Mucosa of rectum (tissue), 2 donors: ENCODE data around the gene IGLL5.
"Not testable (repeated sequence)": the region's sequence is repeated elsewhere in the genome, so short reads cannot be mapped to it uniquely, and the experiment has no call there.

Experiments
- H3K27ac ChIP-seq, 2 donors: one replicate each; pipeline ENCODE4 v1.7.0; 2013; ENCODE audit warnings: inconsistent platforms in 2 of 2, low read depth in 2 of 2, low read length in 2 of 2
- H3K27me3 ChIP-seq, 2 donors: one replicate each; pipeline ENCODE4 v1.7.0; 2013; ENCODE audit warnings: low read length in 2 of 2; ENCODE audit not compliant: control insufficient read depth in 2 of 2, insufficient read depth in 2 of 2
- H3K36me3 ChIP-seq, 2 donors: one replicate each; pipeline ENCODE4 v1.7.0; 2013; ENCODE audit warnings: low read length in 2 of 2; ENCODE audit not compliant: control insufficient read depth in 2 of 2, insufficient read depth in 2 of 2
- H3K4me1 ChIP-seq, 2 donors: one replicate each; pipeline ENCODE4 v1.7.0; 2013; ENCODE audit warnings: low read length in 2 of 2, mild to moderate bottlenecking in 1 of 2; ENCODE audit not compliant: control insufficient read depth in 2 of 2, insufficient read depth in 2 of 2
- H3K4me3 ChIP-seq, 2 donors: one replicate each; pipeline ENCODE4 v1.7.0; 2013; ENCODE audit warnings: low read length in 2 of 2
- H3K9ac ChIP-seq, 2 donors: one replicate each; pipeline ENCODE4 v1.7.0; 2013; ENCODE audit warnings: low read length in 2 of 2, low read depth in 1 of 2, mild to moderate bottlenecking in 1 of 2
- H3K9me3 ChIP-seq, 2 donors: one replicate each; pipeline ENCODE4 v1.7.0; 2013; ENCODE audit warnings: low read length in 2 of 2; ENCODE audit not compliant: control insufficient read depth in 2 of 2
- donor health status: healthy.
- donor health status: Normal muscosa, but diverticular disease.

The IGLL5 gene

DNA sequence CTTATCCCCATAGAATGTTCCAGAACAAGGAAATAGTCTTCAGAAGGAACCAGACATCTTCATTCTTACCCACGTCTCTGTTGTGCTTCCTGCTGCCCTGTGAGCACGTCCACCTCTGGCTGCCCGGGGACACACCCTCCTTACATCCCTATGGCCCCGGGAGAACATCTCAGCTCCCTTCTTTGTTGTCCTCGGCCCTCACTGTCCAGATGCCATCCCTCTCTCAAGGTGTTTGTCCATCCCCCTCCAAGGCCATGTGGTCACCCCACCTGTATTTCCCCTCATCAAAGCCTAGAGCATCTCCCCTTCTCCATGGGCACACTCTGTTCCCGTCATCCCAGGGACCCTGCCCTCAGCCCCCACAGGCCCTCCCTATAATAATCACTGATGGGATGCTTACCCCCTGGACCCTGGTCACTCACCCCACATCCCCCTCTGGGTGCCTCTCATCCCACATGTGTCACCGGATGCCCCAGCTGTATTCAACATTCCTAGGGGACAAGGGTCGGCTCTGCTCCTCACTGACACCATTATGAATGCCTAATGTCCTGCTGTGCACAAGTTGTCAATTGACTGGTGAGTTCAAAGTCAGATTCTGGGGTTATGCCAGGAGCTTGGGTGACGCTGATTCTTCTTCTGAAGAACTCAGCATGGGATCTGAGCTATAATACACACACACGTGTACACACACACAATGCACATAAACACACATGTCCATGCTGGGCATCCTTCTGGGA lies 28.8 kb downstream of the IGLL5 start:
- Histone ChIP-seq H3K9ac (no peak overlapping the region), H3K27me3 (no peaks in the 10 kb centered on the region), H3K4me3 (no peak overlapping the region), H3K27ac (no peak overlapping the region), H3K4me1 (no peaks in the 10 kb centered on the region), H3K9me3 (no peaks in the 10 kb centered on the region), H3K36me3 (no peaks in the 10 kb centered on the region)

GRCh38 chr22:22916952-22917290 lies 29.3 kb downstream of the IGLL5 start:
- H3K4me1 ChIP-seq = no peaks in the 10 kb centered on the region
- no peaks in the 10 kb centered on the region for H3K9me3 ChIP-seq
- H3K9ac ChIP-seq = no peak overlapping the region
- no peaks in the 10 kb centered on the region for H3K27me3 ChIP-seq
- H3K27ac ChIP-seq = no peak overlapping the region
- no peak overlapping the region for H3K4me3 ChIP-seq
- no peaks in the 10 kb centered on the region for H3K36me3 ChIP-seq

GRCh38 chr22:22917377-22917776 lies 29.8 kb downstream of the IGLL5 start:
- no peak overlapping the region for H3K4me3 ChIP-seq
- no peaks in the 10 kb centered on the region for H3K9me3 ChIP-seq
- H3K4me1 ChIP-seq = no peaks in the 10 kb centered on the region
- no peaks in the 10 kb centered on the region for H3K27me3 ChIP-seq
- no peak overlapping the region for H3K27ac ChIP-seq
- H3K36me3 ChIP-seq = no peaks in the 10 kb centered on the region
- no peak overlapping the region for H3K9ac ChIP-seq

GRCh38 chr22:22918297-22918965 lies 30.8 kb downstream of the IGLL5 start:
- no peak overlapping the region for H3K9ac ChIP-seq
- H3K27ac ChIP-seq = no peak overlapping the region
- no peaks in the 10 kb centered on the region for H3K27me3 ChIP-seq
- H3K4me3 ChIP-seq = no peak overlapping the region
- H3K9me3 ChIP-seq = no peaks in the 10 kb centered on the region
- no peaks in the 10 kb centered on the region for H3K36me3 ChIP-seq
- H3K4me1 ChIP-seq = no peaks in the 10 kb centered on the region

DNA sequence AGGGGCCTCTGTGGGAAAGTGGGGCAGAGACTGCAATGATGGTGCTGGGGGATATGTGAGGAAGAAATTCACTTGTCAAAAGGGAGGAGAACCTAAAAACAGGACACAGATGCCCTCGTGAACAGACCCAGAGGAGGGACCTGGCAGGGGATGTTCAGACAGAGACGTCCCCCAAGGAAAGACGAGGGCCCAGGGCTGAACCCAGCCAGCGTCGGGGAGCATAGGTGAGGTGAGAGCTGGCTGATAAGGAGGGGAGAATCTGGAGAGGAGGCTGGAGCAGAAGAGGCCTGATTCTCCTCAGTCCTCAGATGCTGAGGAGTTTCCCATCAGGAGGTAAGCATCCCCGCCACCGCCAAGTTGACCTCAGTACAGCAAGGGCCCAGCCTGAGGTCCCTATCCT lies 31.4 kb downstream of the IGLL5 start:
- H3K4me3 ChIP-seq = no peak overlapping the region
- no peaks in the 10 kb centered on the region for H3K27me3 ChIP-seq
- no peak overlapping the region for H3K9ac ChIP-seq
- H3K9me3 ChIP-seq = no peaks in the 10 kb centered on the region
- H3K27ac ChIP-seq = no peak overlapping the region
- no peaks in the 10 kb centered on the region for H3K36me3 ChIP-seq
- H3K4me1 ChIP-seq = no peaks in the 10 kb centered on the region

DNA sequence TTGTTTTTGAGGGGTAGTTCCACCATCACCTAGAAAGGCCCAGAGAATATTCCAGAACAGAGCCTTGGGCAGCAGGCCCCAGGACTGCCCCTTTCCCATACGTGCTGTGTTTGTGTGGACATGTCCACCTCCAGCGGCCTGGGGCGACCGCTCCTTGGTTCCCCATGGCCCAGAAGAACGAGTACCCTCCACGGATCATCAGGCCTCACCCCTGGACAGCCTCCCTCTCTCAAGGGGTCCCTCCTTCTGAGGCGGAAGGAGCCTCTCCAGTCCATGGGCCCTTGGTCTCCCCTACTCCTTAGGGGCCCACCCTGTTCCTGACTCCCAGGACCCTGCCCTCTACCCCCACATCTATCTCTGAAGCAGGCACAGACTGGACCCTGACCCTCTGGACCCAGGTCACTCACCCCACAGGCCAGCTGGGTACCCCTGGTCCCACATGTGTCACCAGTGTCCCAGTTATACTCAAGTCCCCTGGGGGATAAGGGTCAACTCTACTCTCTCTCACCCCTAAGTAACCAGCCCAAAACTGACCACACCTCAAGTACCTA lies 32.6 kb downstream of the IGLL5 start:
- no peak overlapping the region for H3K9ac ChIP-seq
- H3K27me3 ChIP-seq = no peaks in the 10 kb centered on the region

DNA sequence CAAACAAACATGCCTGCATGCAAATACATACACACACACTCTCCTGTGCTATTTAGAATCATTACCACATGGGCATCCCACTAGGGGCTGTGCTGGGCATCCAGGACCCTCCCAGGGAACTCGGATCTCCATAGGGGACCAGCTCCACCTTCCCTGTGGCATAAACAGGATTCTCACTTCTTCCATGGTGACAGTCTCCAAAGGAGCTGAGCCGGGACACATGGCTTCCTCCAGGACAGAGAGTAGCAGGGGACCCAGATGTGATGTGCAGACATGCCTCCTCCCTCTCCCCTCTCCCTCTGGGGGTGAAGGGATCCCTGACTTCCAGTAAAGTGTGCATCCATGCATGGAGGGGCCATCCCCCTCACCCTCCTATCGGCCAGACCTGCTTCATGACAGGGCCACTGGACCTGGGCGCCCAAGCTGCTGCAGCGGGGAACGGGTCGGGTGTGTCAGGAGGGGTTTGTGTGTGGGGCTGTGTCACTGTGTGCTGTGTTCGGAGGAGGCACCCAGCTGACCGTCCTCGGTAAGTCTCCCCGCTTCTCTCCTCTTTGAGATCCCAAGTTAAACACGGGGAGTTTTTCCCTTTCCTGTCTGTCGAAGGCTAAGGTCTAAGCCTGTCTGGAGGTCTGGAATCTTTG lies 33.4 kb downstream of the IGLL5 start:
- no peaks in the 10 kb centered on the region for H3K9me3 ChIP-seq
- no peaks in the 10 kb centered on the region for H3K36me3 ChIP-seq
- no peaks in the 10 kb centered on the region for H3K4me1 ChIP-seq
- H3K27me3 ChIP-seq = no peaks in the 10 kb centered on the region
- no peak overlapping the region for H3K4me3 ChIP-seq
- no peak overlapping the region for H3K9ac ChIP-seq
- no peak overlapping the region for H3K27ac ChIP-seq

More for the DNA sequence above, 32.6 kb downstream of the IGLL5 start:
- H3K4me3 ChIP-seq = no peak overlapping the region
- no peaks in the 10 kb centered on the region for H3K4me1 ChIP-seq
- no peak overlapping the region for H3K27ac ChIP-seq
- H3K9me3 ChIP-seq = no peaks in the 10 kb centered on the region
- no peaks in the 10 kb centered on the region for H3K36me3 ChIP-seq

- Histone ChIP-seq H3K9ac (no peak overlapping the region), H3K27ac (no peak overlapping the region), H3K27me3 (no peaks in the 10 kb centered on the region), H3K36me3 (no peaks in the 10 kb centered on the region), H3K4me1 (no peaks in the 10 kb centered on the region), H3K9me3 (no peaks in the 10 kb centered on the region), H3K4me3 (no peak overlapping the region)
Observed at GRCh38 chr22:22921575-22921974, 34.0 kb downstream of the IGLL5 start.

GRCh38 chr22:22922092-22922953 lies 34.7 kb downstream of the IGLL5 start:
- not testable (repeated sequence) for H3K9ac ChIP-seq, H3K27me3 ChIP-seq, H3K36me3 ChIP-seq, H3K9me3 ChIP-seq, H3K27ac ChIP-seq, H3K4me1 ChIP-seq, H3K4me3 ChIP-seq
